HepG2 (cell line): ENCODE data around the gene AFDN. TPM values are rescaled to one million over a fixed set of nuclear protein-coding genes. Genes with fewer than 3 reads are reported as not detected.

Experiments
- CBX1 ChIP-seq: IDR thresholded peaks from one replicate; pipeline ENCODE4 v1.6.1; 2016; ENCODE audit warnings: antibody characterized with exemption, low read depth
- EED ChIP-seq: sonication (generic); formaldehyde crosslinking; IDR thresholded peaks from 2 replicates; pipeline ENCODE4 v1.5.0; 2020; ENCODE audit warnings: mild to moderate bottlenecking, missing genetic modification reagents
- GZF1 ChIP-seq: sonication (generic); formaldehyde crosslinking; IDR thresholded peaks from 2 replicates; pipeline ENCODE4 v1.5.1; 2020; ENCODE audit warnings: mild to moderate bottlenecking, missing genetic modification reagents
- HOXA9 ChIP-seq: sonication (generic); formaldehyde crosslinking; IDR thresholded peaks from 2 replicates; pipeline ENCODE4 v1.8.1; 2022; ENCODE audit warnings: missing genetic modification reagents, mild to moderate bottlenecking, moderate library complexity, borderline replicate concordance
- PHB2 ChIP-seq: fragments of 450-650 bp; IDR thresholded peaks from 2 replicates; pipeline ENCODE4 v1.6.1; 2018; ENCODE audit not compliant: partially characterized antibody
- POLR2AphosphoS5 ChIP-seq: IDR thresholded peaks from 2 replicates; pipeline ENCODE4 v1.6.1; 2012; ENCODE audit warnings: low read depth, low read length
- RAD21 ChIP-seq: fragments of 450-650 bp; formaldehyde crosslinking; IDR thresholded peaks from 2 replicates; pipeline ENCODE4 v1.5.0; 2020; ENCODE audit warnings: mild to moderate bottlenecking
- REST ChIP-seq, 2 experiments: IDR thresholded peaks; 2 replicates each; pipeline ENCODE4 v1.6.1; 2011 to 2012; ENCODE audit warnings: low read length in 2 of 2, borderline replicate concordance in 1 of 2, low read depth in 1 of 2, mild to moderate bottlenecking in 1 of 2, moderate library complexity in 1 of 2
- STAG1 ChIP-seq: sonication (generic); formaldehyde crosslinking; IDR thresholded peaks from 2 replicates; pipeline ENCODE4 v1.4.0; 2020; ENCODE audit warnings: missing genetic modification reagents
- TSC22D2 ChIP-seq: sonication (generic); formaldehyde crosslinking; IDR thresholded peaks from 2 replicates; pipeline ENCODE4 v1.5.1; 2020; ENCODE audit warnings: missing genetic modification reagents, mild to moderate bottlenecking, borderline replicate concordance
- ZFP36 ChIP-seq: fragments of 150-350 bp; IDR thresholded peaks from 2 replicates; pipeline ENCODE4 v1.6.1; 2018; ENCODE audit warnings: borderline replicate concordance, low read length, low read depth; ENCODE audit not compliant: partially characterized antibody
- ZNF235 ChIP-seq: sonication (generic); formaldehyde crosslinking; IDR thresholded peaks from 2 replicates; pipeline ENCODE4 v1.8.1; 2023; ENCODE audit warnings: mild to moderate bottlenecking, missing genetic modification reagents, borderline replicate concordance
- ZNF253 ChIP-seq: sonication (generic); formaldehyde crosslinking; IDR thresholded peaks from 2 replicates; pipeline ENCODE4 v1.8.0; 2022; ENCODE audit warnings: mild to moderate bottlenecking, missing genetic modification reagents, borderline replicate concordance
- ZNF282 ChIP-seq: fragments of 450-650 bp; IDR thresholded peaks from 2 replicates; pipeline ENCODE4 v1.6.1; 2018; ENCODE audit not compliant: partially characterized antibody
- ZNF546 ChIP-seq: sonication (generic); formaldehyde crosslinking; conservative IDR thresholded peaks from 2 replicates; pipeline ENCODE4 v1.8.1; 2023; ENCODE audit warnings: mild to moderate bottlenecking, missing genetic modification reagents
- ZNF747 ChIP-seq: sonication (generic); formaldehyde crosslinking; IDR thresholded peaks from 2 replicates; pipeline ENCODE4 v1.8.1; 2023; ENCODE audit warnings: missing genetic modification reagents, mild to moderate bottlenecking, borderline replicate concordance
- ZNF780A ChIP-seq: sonication (generic); formaldehyde crosslinking; IDR thresholded peaks from 2 replicates; pipeline ENCODE4 v1.8.0; 2022; ENCODE audit warnings: mild to moderate bottlenecking, missing genetic modification reagents, moderate library complexity
- ZSCAN22 ChIP-seq: sonication (generic); formaldehyde crosslinking; IDR thresholded peaks from 2 replicates; pipeline ENCODE4 v1.4.0; 2020; ENCODE audit warnings: mild to moderate bottlenecking, missing genetic modification reagents
- polyA plus RNA-seq, 8 experiments: library from polyadenylated mRNA; depleted of rRNA in 3 of 8; stranded (reverse) in 7 of 8; unstranded in 1 of 8; fragments of >200 nt; fragmentation: Illumina TruSeq in 4 of 8; extraction: Trizol in 4 of 8; gene quantifications; 2 replicates each; pipeline versions ENCODE4 v1.2.1 to v1.2.3, GENCODE V29; 2011 to 2016; ENCODE audit warnings: low read depth in 4 of 8, missing spikeins in 1 of 8, mixed read lengths in 1 of 8; ENCODE audit not compliant: insufficient read depth in 1 of 8
- total RNA-seq, 5 experiments: library from RNA; depleted of rRNA; stranded (reverse); fragments of >200 nt; fragmentation: Illumina TruSeq; extraction: Trizol; gene quantifications; 2 replicates each; pipeline ENCODE4 v1.2.3, GENCODE V29; 2016; ENCODE audit warnings: low read depth in 1 of 5
- TF ChIP-seq, protein P1 (sequence below): IDR thresholded peaks from 2 replicates; pipeline ENCODE4 v1.6.1; 2018; ENCODE audit warnings: missing genetic modification reagents, mild to moderate bottlenecking, missing compliant biosample characterization
- TF ChIP-seq, protein P2 (sequence below): sonication (generic); formaldehyde crosslinking; IDR thresholded peaks from 2 replicates; pipeline ENCODE4 v1.4.0; 2020; ENCODE audit warnings: mild to moderate bottlenecking, missing genetic modification reagents, borderline replicate concordance

AFDN gene
- total and polyA plus RNA-seq, 2 of the 13 experiments (the other 11 are each of a cell fraction or from before 2014, with no cell fraction given), result 136 to 151 TPM

GRCh38 chr6:167825332-167826229 is 1.1 kb upstream of the AFDN start (continued):
- TF ChIP-seq REST (IDR thresholded peaks at IDR 0.05; ENCODE audit: borderline replicate concordance in 1 of 2, low read depth in 1 of 2, low read length in 2 of 2) (no peak), CBX1 (no peak), HOXA9 (CRISPR knock-in tag) (no peak), POLR2AphosphoS5 (no peak), ZFP36 (no peak), ZSCAN22 (CRISPR knock-in tag) (no peak; the same call in 1 of the 2 replicates), ZNF546 (CRISPR knock-in tag) (peak; percentile 84), RAD21 (CRISPR knock-in tag) (peak; percentile 58; the same call in 1 of the 2 replicates), GZF1 (CRISPR knock-in tag) (no peak; the same call in 1 of the 2 replicates), ZNF235 (CRISPR knock-in tag) (peak; percentile 90), EED (no peak), ZNF747 (CRISPR knock-in tag) (peak; percentile 79; the same call in 1 of the 2 replicates), PHB2 (no peak), STAG1 (CRISPR knock-in tag) (peak; percentile 45), ZNF780A (CRISPR knock-in tag) (no peak), ZNF253 (no peak), ZNF282 (no peak), TSC22D2 (CRISPR knock-in tag) (no peak)
- TF ChIP-seq, protein P1, sequence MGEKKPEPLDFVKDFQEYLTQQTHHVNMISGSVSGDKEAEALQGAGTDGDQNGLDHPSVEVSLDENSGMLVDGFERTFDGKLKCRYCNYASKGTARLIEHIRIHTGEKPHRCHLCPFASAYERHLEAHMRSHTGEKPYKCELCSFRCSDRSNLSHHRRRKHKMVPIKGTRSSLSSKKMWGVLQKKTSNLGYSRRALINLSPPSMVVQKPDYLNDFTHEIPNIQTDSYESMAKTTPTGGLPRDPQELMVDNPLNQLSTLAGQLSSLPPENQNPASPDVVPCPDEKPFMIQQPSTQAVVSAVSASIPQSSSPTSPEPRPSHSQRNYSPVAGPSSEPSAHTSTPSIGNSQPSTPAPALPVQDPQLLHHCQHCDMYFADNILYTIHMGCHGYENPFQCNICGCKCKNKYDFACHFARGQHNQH (CRISPR knock-in tag), result no peak
- TF ChIP-seq, protein P2, sequence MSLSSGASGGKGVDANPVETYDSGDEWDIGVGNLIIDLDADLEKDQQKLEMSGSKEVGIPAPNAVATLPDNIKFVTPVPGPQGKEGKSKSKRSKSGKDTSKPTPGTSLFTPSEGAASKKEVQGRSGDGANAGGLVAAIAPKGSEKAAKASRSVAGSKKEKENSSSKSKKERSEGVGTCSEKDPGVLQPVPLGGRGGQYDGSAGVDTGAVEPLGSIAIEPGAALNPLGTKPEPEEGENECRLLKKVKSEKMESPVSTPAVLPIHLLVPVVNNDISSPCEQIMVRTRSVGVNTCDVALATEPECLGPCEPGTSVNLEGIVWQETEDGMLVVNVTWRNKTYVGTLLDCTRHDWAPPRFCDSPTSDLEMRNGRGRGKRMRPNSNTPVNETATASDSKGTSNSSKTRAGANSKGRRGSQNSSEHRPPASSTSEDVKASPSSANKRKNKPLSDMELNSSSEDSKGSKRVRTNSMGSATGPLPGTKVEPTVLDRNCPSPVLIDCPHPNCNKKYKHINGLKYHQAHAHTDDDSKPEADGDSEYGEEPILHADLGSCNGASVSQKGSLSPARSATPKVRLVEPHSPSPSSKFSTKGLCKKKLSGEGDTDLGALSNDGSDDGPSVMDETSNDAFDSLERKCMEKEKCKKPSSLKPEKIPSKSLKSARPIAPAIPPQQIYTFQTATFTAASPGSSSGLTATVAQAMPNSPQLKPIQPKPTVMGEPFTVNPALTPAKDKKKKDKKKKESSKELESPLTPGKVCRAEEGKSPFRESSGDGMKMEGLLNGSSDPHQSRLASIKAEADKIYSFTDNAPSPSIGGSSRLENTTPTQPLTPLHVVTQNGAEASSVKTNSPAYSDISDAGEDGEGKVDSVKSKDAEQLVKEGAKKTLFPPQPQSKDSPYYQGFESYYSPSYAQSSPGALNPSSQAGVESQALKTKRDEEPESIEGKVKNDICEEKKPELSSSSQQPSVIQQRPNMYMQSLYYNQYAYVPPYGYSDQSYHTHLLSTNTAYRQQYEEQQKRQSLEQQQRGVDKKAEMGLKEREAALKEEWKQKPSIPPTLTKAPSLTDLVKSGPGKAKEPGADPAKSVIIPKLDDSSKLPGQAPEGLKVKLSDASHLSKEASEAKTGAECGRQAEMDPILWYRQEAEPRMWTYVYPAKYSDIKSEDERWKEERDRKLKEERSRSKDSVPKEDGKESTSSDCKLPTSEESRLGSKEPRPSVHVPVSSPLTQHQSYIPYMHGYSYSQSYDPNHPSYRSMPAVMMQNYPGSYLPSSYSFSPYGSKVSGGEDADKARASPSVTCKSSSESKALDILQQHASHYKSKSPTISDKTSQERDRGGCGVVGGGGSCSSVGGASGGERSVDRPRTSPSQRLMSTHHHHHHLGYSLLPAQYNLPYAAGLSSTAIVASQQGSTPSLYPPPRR (CRISPR knock-in tag), result no peak; the same call in 1 of the 2 replicates
